ENCODE results near the gene ARHGDIG. TPM values are rescaled to one million over a fixed set of nuclear protein-coding genes. Genes with fewer than 3 reads are reported as not detected.

ARHGDIG gene
- total and polyA plus RNA-seq, 11 donors, result 0.26 to 19.2 (median 8.2) TPM

GRCh38 chr16:276426-277077 lies 3.8 kb upstream of the ARHGDIG start:
- ATAC-seq (peak in 1 of 4 donors; percentile 10), DNase-seq (no peak)
- intact Hi-C loops (cut with DNase I), result no loop called here
- Histone ChIP-seq H3K27me3 (peaks cover 0 to 48% (median 8%) of the 10 kb centered on the region in 9 donors), H3K4me1 (peaks cover 0 to 46% (median 12%) of the 10 kb centered on the region in 12 donors), H3K9me3 (no peaks in the 10 kb centered on the region), H3K4me3 (peak overlapping the region in 5 of 12 donors; percentile 53 to 73 (median 60)), H3K27ac (peak overlapping the region in 2 of 12 donors; percentile 41 to 50), H3K36me3 (no peaks in the 10 kb centered on the region)
- WGBS, 4 donors, result 72 to 79% (median 76%) methylated on average over 19 to 20 of the region's 20 CpGs
- no peak for TF ChIP-seq POLR2A (IDR thresholded peaks at IDR 0.05)
- TF ChIP-seq, protein P1, sequence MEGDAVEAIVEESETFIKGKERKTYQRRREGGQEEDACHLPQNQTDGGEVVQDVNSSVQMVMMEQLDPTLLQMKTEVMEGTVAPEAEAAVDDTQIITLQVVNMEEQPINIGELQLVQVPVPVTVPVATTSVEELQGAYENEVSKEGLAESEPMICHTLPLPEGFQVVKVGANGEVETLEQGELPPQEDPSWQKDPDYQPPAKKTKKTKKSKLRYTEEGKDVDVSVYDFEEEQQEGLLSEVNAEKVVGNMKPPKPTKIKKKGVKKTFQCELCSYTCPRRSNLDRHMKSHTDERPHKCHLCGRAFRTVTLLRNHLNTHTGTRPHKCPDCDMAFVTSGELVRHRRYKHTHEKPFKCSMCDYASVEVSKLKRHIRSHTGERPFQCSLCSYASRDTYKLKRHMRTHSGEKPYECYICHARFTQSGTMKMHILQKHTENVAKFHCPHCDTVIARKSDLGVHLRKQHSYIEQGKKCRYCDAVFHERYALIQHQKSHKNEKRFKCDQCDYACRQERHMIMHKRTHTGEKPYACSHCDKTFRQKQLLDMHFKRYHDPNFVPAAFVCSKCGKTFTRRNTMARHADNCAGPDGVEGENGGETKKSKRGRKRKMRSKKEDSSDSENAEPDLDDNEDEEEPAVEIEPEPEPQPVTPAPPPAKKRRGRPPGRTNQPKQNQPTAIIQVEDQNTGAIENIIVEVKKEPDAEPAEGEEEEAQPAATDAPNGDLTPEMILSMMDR (IDR thresholded peaks at IDR 0.05), result no peak

- Histone ChIP-seq H3K27me3 (peaks cover 0 to 53% (median 8%) of the 10 kb centered on the region in 9 donors), H3K27ac (no peak overlapping the region), H3K4me3 (no peak overlapping the region), H3K4me1 (peaks cover 0 to 48% (median 12%) of the 10 kb centered on the region in 12 donors), H3K9me3 (no peaks in the 10 kb centered on the region), H3K36me3 (no peaks in the 10 kb centered on the region)
- ATAC-seq (peak; percentile 16 to 63 (median 48)), DNase-seq (peak in 2 of 5 donors; percentile 50 to 59)
- TF ChIP-seq POLR2A (IDR thresholded peaks at IDR 0.05), result no peak
- TF ChIP-seq, protein P1 (IDR thresholded peaks at IDR 0.05), result no peak
- 54 to 66% (median 62%) methylated on average over 6 of the region's 6 CpGs for WGBS, 4 donors
- intact Hi-C loops (cut with DNase I), result no loop called here
These were observed 1.5 kb upstream of the ARHGDIG start for GRCh38 chr16:278863-279366.

GRCh38 chr16:279531-279930 lies 860 bp upstream of the ARHGDIG start:
- intact Hi-C loops (cut with DNase I), result no loop called here
- ATAC-seq, result no peak
- no peak for DNase-seq
- TF ChIP-seq, protein P1 (IDR thresholded peaks at IDR 0.05), result no peak
- TF ChIP-seq POLR2A (IDR thresholded peaks at IDR 0.05), result no peak
- WGBS, 4 donors, result 68 to 94% (median 86%) methylated on average over 7 of the region's 7 CpGs
- Histone ChIP-seq H3K27me3 (peaks cover 0 to 49% (median 8%) of the 10 kb centered on the region in 9 donors), H3K4me1 (peaks cover 0 to 45% (median 12%) of the 10 kb centered on the region in 12 donors), H3K4me3 (no peak overlapping the region), H3K9me3 (no peaks in the 10 kb centered on the region), H3K27ac (no peak overlapping the region), H3K36me3 (no peaks in the 10 kb centered on the region)

DNA sequence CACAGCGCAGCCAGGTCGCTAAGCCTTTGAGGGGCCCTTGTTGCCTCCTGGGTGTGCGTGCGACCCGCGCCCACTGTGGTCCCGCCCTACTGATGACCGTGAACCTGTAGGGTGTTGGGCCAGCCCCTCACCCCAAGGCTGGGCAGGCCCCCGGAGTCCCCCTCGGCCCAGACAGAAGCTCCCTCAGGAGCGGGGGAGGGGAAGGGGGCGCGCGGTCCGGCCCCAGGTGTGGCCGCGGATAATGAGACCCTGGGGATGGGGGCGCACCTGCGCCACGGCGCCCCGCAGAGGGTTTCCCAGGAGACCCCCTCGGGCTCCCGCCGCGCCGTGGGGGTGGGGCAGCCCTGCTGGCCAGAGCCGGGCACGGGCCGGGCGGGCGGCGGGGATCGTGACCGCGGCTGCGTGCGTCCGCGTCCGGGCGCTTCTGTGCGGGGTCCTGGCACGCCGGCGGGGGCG lies 358 bp upstream of the ARHGDIG start:
- H3K36me3 ChIP-seq, result no peaks in the 10 kb centered on the region
- H3K9me3 ChIP-seq, result no peaks in the 10 kb centered on the region
- peak overlapping the region in 9 of 12 donors; percentile 27 to 52 (median 43) for H3K4me3 ChIP-seq
- peaks cover 0 to 44% (median 8%) of the 10 kb centered on the region in 9 donors for H3K27me3 ChIP-seq
- ATAC-seq (no peak), DNase-seq (no peak)
- peaks cover 0 to 40% (median 10%) of the 10 kb centered on the region in 12 donors for H3K4me1 ChIP-seq
- intact Hi-C loops (cut with DNase I), result no loop called here
- WGBS, 4 donors, result 7 to 38% (median 22%) methylated on average over 8 to 47 of the region's 47 CpGs
- H3K27ac ChIP-seq, result no peak overlapping the region
- no peak for TF ChIP-seq POLR2A (IDR thresholded peaks at IDR 0.05)
- TF ChIP-seq, protein P1 (IDR thresholded peaks at IDR 0.05), result no peak
